Prostate gland (tissue), 2 donors: ENCODE data around the gene KPNA4.
A peak's percentile ranks its signal among the peaks of the same experiment; 100 is the strongest.

Experiments used
- CTCF ChIP-seq, 4 experiments: fragments of 200-600 bp in 2 of 4; fragments of 450-650 bp in 2 of 4; sonication (generic) in 2 of 4; IDR thresholded peaks; 1 replicate in 3 of 4; 2 replicates in 1 of 4; pipeline ENCODE4 v1.5.1; 2016 to 2019; ENCODE audit warnings: antibody characterized with exemption in 4 of 4, mild to moderate bottlenecking in 2 of 4, moderate library complexity in 2 of 4
- POLR2A ChIP-seq: fragments of 450-650 bp; IDR thresholded peaks from one replicate; pipeline ENCODE4 v1.6.1; 2016; ENCODE audit warnings: antibody characterized with exemption, mild to moderate bottlenecking
- POLR2AphosphoS5 ChIP-seq: sonication (generic); formaldehyde crosslinking; IDR thresholded peaks from one replicate; pipeline ENCODE4 v1.6.1; 2017; ENCODE audit warnings: antibody characterized with exemption

GRCh38 chr3:160486459-160486869 is 78.9 kb downstream of the KPNA4 start:
- TF ChIP-seq CTCF (IDR thresholded peaks at IDR 0.05) (peak; percentile 14 to 43 (median 34)), POLR2AphosphoS5 (no peak), POLR2A (no peak)
